GM12892 (cell line): Measurements from ENCODE around the gene ENTPD7.
"Not testable (repeated sequence)": the region's sequence is repeated elsewhere in the genome, so short reads cannot be mapped to it uniquely, and the experiment has no call there.

Experiments
- DNase-seq: peaks from one replicate; pipeline ENCODE4 v3.0.0; 2011; ENCODE audit not compliant: insufficient read length
- FAIRE-seq: peaks from 2 replicates; lab custom pipeline; 2011; peaks lifted over from hg19 to GRCh38; lab: Jason Lieb, UNC
- POLR2A ChIP-seq: IDR thresholded peaks from 2 replicates; pipeline ENCODE4 v1.6.1; 2011; ENCODE audit warnings: low read depth, low read length, control low read depth
- POLR2AphosphoS5 ChIP-seq: IDR thresholded peaks from 2 replicates; pipeline ENCODE4 v1.6.1; 2011; ENCODE audit warnings: low read depth, low read length, control low read depth
- TAF1 ChIP-seq: IDR thresholded peaks from 2 replicates; pipeline ENCODE4 v1.6.1; 2011; ENCODE audit warnings: low read depth, mild to moderate bottlenecking, control low read depth, low read length, borderline replicate concordance

ENTPD7 gene

GRCh38 chr10:99621454-99622251 is 37.7 kb upstream of the ENTPD7 start:
- DNase-seq (no peak), FAIRE-seq (no peak)
- TF ChIP-seq TAF1 (no peak), POLR2A (no peak), POLR2AphosphoS5 (no peak)

- no peak for DNase-seq
- FAIRE-seq, result no peak
Measured at GRCh38 chr10:99623919-99624318, 35.4 kb upstream of the ENTPD7 start.

GRCh38 chr10:99625124-99625523 is 34.2 kb upstream of the ENTPD7 start:
- not testable (repeated sequence) for DNase-seq, FAIRE-seq

More at GRCh38 chr10:99623919-99624318, 35.4 kb upstream of the ENTPD7 start:
- TF ChIP-seq TAF1 (no peak), POLR2AphosphoS5 (no peak), POLR2A (no peak)

- FAIRE-seq, result no peak
- no peak for DNase-seq
- TF ChIP-seq POLR2A (no peak), TAF1 (no peak), POLR2AphosphoS5 (no peak)
Measured at GRCh38 chr10:99628923-99629624, 30.2 kb upstream of the ENTPD7 start.

DNA sequence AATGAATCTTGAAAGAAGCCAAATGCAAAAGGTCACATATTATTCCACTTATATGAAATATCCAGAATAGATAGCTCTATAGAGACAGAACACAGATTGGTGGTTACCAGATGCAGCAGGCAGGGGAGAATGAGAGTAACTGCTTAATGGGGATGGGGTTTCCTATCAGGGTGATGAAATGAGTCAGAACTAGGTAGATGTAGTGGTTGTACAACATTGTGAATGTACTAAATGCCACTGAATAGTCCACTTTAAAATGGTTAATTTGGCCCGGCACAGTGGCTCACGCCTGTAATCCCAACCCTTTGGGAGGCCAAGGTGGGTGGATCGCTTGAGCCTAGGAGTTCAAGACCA is 29.7 kb upstream of the ENTPD7 start:
- no peak for FAIRE-seq
- no peak for DNase-seq
- TF ChIP-seq POLR2A (no peak), POLR2AphosphoS5 (no peak), TAF1 (no peak)

GRCh38 chr10:99630433-99630832 is 28.9 kb upstream of the ENTPD7 start:
- DNase-seq (no peak), FAIRE-seq (no peak)
- no peak for TF ChIP-seq POLR2A
- TF ChIP-seq TAF1, result no peak
- no peak for TF ChIP-seq POLR2AphosphoS5

DNA sequence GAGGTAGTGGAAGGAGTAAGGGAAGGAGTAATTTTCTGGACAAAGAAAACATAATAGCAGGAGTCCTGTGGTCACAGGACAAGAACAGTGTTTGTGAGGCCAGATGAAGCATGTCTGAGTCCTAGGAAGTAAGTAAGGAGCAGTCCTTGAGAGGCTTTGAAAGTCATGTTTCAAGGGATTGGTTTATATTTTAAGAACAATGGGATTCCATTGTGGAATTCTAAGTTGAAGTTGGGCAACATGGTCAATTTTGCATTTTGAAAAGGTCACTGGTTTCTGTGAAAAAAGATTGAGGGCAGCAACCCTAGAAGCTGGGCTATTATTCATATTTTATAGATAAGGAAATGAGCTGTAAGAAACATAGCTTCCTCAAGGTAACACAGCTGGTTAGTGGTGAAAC is 28.3 kb upstream of the ENTPD7 start:
- TF ChIP-seq TAF1 (no peak), POLR2A (no peak), POLR2AphosphoS5 (no peak)
- FAIRE-seq (no peak), DNase-seq (no peak)

DNA sequence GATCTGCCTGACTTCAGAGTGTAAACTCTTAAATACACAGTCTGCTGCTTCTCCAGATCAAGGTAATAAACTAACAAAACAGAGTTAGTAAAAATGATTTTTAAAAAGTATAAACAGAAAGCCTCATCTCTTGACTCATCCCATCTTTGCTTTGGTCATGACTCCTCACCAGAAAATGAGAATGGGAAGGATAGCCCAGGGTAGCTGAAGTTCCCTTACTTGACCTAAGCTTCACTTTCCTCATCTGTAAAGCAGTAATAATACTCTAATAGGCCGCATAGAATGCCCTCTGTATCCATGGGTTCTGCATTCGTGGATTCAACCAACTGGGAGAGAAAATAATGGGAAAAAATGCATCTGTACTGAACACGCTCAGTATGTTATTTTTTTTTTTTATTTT is 27.8 kb upstream of the ENTPD7 start:
- no peak for FAIRE-seq
- no peak for DNase-seq
- no peak for TF ChIP-seq POLR2AphosphoS5
- TF ChIP-seq TAF1, result no peak
- no peak for TF ChIP-seq POLR2A

DNA sequence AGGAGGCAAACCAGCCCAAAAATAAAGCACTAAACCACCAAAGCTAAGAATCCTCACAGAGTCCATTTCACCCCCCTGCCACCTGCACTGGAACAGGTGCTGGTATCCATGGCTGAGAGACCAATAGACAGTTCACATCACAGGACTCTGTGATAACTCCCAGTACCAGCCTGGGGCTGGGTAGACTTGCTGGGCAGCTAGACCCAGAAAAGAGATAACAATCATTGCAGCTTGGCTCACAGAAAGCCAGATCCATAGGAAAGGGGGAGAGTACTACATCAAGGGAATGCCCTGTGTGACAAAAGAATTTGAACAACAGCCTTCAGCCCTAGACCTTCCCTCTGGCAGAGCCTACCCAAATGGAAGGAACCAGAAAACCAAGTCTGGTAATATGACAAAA is 25.5 kb upstream of the ENTPD7 start:
- FAIRE-seq (no peak), DNase-seq (no peak)
- TF ChIP-seq TAF1, result no peak
- no peak for TF ChIP-seq POLR2A
- no peak for TF ChIP-seq POLR2AphosphoS5

DNA sequence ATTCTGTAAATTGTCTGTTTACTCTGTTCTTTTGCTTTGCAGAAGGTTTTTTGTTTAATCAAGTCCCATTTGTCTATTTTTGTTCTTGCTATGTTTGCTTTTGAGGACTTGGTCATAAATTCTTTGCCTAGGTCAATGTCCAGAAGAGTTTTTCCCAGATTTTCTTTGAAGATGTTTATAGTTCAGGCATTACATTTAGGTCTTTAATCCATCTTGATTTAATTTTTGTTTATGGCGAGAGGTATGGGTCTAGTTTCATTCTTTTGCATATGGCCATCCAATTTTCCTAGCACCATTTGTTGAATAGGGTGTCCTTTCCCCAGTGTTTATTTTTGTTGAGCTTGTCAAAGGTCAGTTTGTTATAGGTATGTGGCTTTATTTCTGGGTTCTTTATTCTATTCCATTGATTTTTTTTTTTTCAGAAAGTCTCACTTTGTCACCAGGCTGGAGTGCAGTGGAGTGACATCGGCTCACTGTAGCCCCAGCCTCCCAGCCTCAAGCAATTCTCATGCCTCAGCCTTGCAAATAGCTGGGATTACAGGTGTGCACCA is 11.6 kb upstream of the ENTPD7 start:
- no peak for FAIRE-seq
- TF ChIP-seq TAF1, result no peak
- no peak for TF ChIP-seq POLR2A
- no peak for TF ChIP-seq POLR2AphosphoS5
- DNase-seq, result no peak

DNA sequence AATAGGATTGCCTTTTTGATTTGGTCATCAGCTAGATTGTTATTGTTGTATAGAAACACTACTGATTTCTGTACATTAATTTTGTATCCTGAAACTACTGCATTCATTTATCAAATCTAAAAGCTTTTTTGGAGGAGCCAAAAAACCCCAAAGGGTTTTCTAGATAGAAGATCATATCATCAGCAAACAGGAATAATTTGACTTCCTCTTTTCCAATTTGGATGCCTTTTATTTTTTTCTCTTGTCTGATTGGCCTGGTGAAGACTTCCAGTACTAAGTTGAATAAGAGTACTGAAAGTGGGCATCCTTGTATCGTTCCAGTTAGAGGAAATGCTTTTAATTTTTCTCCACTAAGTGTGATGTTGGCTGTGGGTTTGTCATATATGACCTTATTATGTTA is 10.6 kb upstream of the ENTPD7 start:
- no peak for DNase-seq
- TF ChIP-seq POLR2A (no peak), POLR2AphosphoS5 (no peak), TAF1 (no peak)
- FAIRE-seq, result no peak

GRCh38 chr10:99652800-99653390 is 6.4 kb upstream of the ENTPD7 start:
- FAIRE-seq, result no peak
- TF ChIP-seq TAF1 (no peak), POLR2AphosphoS5 (no peak), POLR2A (no peak)
- DNase-seq, result no peak
